HG02884 (cell line): ENCODE measurements around the gene UBASH3A.

Experiments
- ATAC-seq: cut with Tn5 transposase; IDR thresholded peaks from one replicate; pipeline ENCODE4 v1.9.1; 2021; ENCODE audit warnings: mild to moderate bottlenecking, moderate library complexity; ENCODE audit not compliant: unreplicated experiment

Gene UBASH3A

DNA sequence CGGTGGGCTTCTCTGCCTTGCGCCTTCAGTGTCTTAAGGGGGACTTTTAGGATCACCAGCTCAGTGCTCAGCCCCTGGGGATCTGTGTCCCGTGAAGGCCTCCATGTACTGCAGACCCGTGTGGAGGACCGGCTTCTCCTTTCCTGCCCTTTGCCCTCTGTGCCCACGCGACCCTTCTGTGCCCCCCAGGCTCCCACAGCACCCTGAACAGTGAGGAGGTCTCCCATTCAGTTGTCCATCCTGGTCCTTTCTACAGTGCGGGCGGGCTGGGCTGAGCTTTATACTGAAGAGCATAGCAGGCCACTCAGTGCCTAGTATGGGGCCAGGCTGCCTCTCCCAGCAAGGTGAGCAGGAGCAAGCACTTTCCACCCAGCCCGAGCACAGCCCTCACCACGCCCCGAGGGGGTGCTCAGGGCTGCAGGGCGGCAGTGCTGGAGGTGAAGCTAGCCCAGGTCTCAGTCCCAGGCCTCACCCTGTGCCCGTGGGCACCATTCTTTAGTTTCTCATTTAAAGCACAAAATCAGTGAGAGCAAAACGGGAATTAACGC lies 29.7 kb upstream of the UBASH3A start:
- no peak for ATAC-seq

- ATAC-seq: no peak
Observed at GRCh38 chr21:42374457-42374856, 29.2 kb upstream of the UBASH3A start.

DNA sequence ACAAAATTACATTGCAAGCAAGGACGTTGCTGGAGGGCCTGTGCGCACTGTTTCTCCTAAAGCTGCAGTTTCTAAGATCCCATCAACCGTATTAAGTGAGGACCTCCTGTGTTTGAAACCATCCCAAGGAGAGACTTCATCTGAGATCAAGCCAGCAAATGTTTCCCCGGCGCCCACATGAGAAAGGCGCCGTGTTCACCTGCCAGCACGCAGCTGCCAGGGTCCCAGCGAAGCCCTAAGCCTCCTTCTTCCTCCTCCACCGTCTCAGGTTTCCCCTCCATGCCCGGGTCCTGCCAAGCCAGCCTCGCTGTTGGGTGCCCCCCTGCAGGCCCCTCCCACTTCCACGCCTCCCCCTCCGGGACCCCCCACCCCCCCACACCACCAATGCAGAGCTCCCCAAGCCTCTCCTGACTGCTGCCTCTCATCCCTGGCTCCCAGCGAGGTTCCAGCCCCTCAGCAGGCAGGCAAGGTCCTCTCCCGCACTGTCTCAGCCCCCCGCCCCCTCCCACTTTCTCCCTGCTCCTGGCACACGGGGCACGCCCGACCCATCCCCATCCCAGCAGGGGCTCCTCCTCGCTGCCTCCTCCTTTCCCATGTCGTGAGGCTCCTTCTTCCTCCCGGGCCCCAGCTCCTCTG lies 28.7 kb upstream of the UBASH3A start:
- no peak for ATAC-seq

- ATAC-seq: no peak
Observed at GRCh38 chr21:42375506-42375905, 28.2 kb upstream of the UBASH3A start.

- ATAC-seq: no peak
Observed at GRCh38 chr21:42375966-42376337, 27.8 kb upstream of the UBASH3A start.

- no peak for ATAC-seq
Observed at GRCh38 chr21:42376338-42376982, 27.2 kb upstream of the UBASH3A start.

- ATAC-seq: no peak
Observed at GRCh38 chr21:42377211-42377950, 26.3 kb upstream of the UBASH3A start.

- no peak for ATAC-seq
Observed at GRCh38 chr21:42377951-42378340, 25.8 kb upstream of the UBASH3A start.

- ATAC-seq: no peak
Observed at GRCh38 chr21:42378418-42378817, 25.3 kb upstream of the UBASH3A start.

- no peak for ATAC-seq
Observed at GRCh38 chr21:42379426-42380215, 24.1 kb upstream of the UBASH3A start.

- ATAC-seq: no peak
Observed at GRCh38 chr21:42381347-42381984, 22.2 kb upstream of the UBASH3A start.

GRCh38 chr21:42382915-42383314 lies 20.8 kb upstream of the UBASH3A start:
- ATAC-seq: no peak

GRCh38 chr21:42383331-42383730 lies 20.4 kb upstream of the UBASH3A start:
- ATAC-seq: no peak

GRCh38 chr21:42384156-42384945 lies 19.4 kb upstream of the UBASH3A start:
- no peak for ATAC-seq

DNA sequence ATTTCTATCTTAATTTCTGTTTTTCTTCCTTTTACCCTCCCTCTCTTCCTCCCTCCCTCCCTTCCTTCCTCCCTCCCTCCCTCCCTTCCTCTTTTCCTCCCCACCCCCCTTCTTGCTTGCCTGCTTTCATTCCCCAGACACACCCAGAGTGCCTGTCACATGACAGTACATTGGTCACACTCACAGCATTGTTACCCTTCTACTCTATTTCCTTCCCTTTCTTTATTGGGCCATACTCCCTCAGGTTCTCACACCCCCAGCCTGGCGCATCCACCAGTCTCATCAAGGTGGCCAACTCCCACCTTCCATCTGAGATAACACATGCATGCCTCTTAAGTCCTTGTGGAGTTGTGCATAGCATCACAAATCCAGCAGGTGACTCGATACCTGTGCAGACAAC lies 18.7 kb upstream of the UBASH3A start:
- ATAC-seq: no peak

- no peak for ATAC-seq
Observed at GRCh38 chr21:42385619-42386018, 18.1 kb upstream of the UBASH3A start.

- no peak for ATAC-seq
Observed at GRCh38 chr21:42386034-42386591, 17.6 kb upstream of the UBASH3A start.

DNA sequence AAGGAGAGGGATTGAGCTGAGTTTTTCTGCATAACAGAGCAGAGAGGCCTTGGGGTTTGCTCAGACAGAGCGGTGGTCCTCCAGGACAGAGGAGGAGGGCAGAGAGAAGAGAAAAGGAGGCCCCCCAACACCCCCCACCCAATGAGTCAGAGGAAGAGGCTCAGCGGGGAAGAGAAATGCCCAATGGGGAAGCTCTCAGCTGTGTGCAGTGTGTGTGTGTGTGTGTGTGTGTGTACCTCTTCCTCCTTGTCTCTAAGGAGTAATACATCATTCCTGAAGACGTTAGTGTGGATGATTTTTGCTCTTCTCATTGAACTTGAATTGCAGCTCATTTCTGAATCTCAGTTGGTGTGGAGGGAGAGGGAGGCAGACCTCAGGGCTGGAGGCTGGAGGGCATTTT lies 16.5 kb upstream of the UBASH3A start:
- ATAC-seq: no peak

DNA sequence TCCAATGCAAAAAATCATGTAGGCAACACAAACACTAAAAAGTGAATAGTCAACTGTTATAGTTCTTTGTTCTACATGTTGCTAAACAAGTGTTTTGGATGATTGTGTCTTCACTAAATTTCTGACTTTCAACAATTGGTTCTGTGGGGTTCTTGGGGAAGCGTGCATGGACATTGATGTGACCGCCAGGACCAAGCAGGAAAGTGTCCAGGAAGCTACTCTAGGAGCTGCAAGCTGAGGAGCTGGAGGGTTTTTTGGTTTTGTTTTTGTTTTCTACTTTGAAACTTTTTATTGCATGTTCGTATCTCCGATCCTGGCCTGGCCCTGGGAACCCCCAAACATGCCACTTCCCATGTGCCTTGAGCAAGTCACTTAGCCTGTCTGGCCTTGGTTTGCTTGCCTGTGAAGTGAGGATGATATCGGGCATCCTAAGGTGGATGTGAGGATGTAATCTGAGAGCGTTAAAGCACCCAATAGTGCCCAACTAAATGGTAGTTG lies 15.8 kb upstream of the UBASH3A start:
- no peak for ATAC-seq
